Caco-2 (cell line): ENCODE data around the gene HSD3B7. TPM values are rescaled to one million over a fixed set of nuclear protein-coding genes. Genes with fewer than 3 reads are reported as not detected.

ENCODE experiments used
- BruUV-seq: library from RNA; stranded (reverse); fragments of 400-500 nt; replicated peaks from 2 replicates; lab custom pipeline; 2021; lab: Mats Ljungman, UMichigan
- CTCF ChIA-PET: fragments of 300-600 bp; sonication (Branson Sonifier 250); formaldehyde crosslinking; loops from one replicate; lab custom pipeline; 2022; ENCODE audit warnings: antibody characterized with exemption; lab: Charles Lee
- POLR2A ChIA-PET: fragments of 300-600 bp; sonication (Branson Sonifier 250); formaldehyde crosslinking; loops from one replicate; lab custom pipeline; 2022; ENCODE audit warnings: antibody characterized with exemption; lab: Charles Lee
- DNase-seq, 2 experiments: peaks; one replicate each; pipeline versions ENCODE4 v3.0.0 to v3.0.0-alpha.2; 2020 to 2022
- H3K27me3 ChIP-seq: replicated peaks from 2 replicates; pipeline ENCODE4 v1.6.0; 2011; ENCODE audit warnings: low read length; ENCODE audit not compliant: control insufficient read depth, insufficient read depth
- H3K36me3 ChIP-seq: 2 replicates; pipeline ENCODE4 v1.5.1; 2011; ENCODE audit warnings: low read length; ENCODE audit not compliant: control insufficient read depth, insufficient read depth
- H3K4me1 ChIP-seq: fragments of 250-450 bp; sonication (Bioruptor Pico); 2 replicates; pipeline ENCODE4 v1.5.1; 2020; ENCODE audit warnings: mild to moderate bottlenecking
- H3K4me3 ChIP-seq: 2 replicates; pipeline ENCODE4 v1.5.1; 2011; ENCODE audit warnings: low read depth, mild to moderate bottlenecking, control low read depth, low read length
- H3K9me3 ChIP-seq: fragments of 250-450 bp; sonication (Bioruptor Pico); 2 replicates; pipeline ENCODE4 v1.5.1; 2020; ENCODE audit warnings: mild to moderate bottlenecking, moderate library complexity
- H3K27ac Mint-ChIP-seq: one replicate; pipeline ENCODE4 v1.8.0; 2022; ENCODE audit warnings: mixed read lengths; ENCODE audit not compliant: unreplicated experiment
- H3K27me3 Mint-ChIP-seq: one replicate; pipeline ENCODE4 v1.8.0; 2022; ENCODE audit warnings: mixed read lengths; ENCODE audit not compliant: insufficient read depth, unreplicated experiment
- H3K36me3 Mint-ChIP-seq: one replicate; pipeline ENCODE4 v1.8.0; 2022; ENCODE audit warnings: mild to moderate bottlenecking, mixed read lengths; ENCODE audit not compliant: insufficient read depth, unreplicated experiment
- H3K4me1 Mint-ChIP-seq: one replicate; pipeline ENCODE4 v1.8.0; 2022; ENCODE audit warnings: low read depth, mixed read lengths; ENCODE audit not compliant: unreplicated experiment
- H3K4me3 Mint-ChIP-seq: one replicate; pipeline ENCODE4 v1.8.0; 2022; ENCODE audit warnings: mild to moderate bottlenecking, moderate library complexity, mixed read lengths; ENCODE audit not compliant: unreplicated experiment
- H3K9me3 Mint-ChIP-seq: one replicate; pipeline ENCODE4 v1.8.0; 2022; ENCODE audit warnings: mixed read lengths; ENCODE audit not compliant: unreplicated experiment
- CTCF ChIP-seq, 2 experiments: fragments of 200-600 bp in 1 of 2; IDR thresholded peaks; 1 replicate in 1 of 2; 2 replicates in 1 of 2; pipeline versions ENCODE4 v1.5.1 to v1.8.0; 2011 to 2022; ENCODE audit warnings: antibody characterized with exemption in 1 of 2, control low read depth in 1 of 2, inconsistent platforms in 1 of 2, low read depth in 1 of 2, low read length in 1 of 2, mild to moderate bottlenecking in 1 of 2, moderate library complexity in 1 of 2; ENCODE audit not compliant: insufficient read depth in 1 of 2, severe bottlenecking in 1 of 2, unreplicated experiment in 1 of 2
- intact Hi-C: fragments of 100-400 bp; cut with micrococcal nuclease; formaldehyde crosslinking; loops from one replicate; pipeline ENCODE4 v1.10.0; 2022; ENCODE audit not compliant: unreplicated experiment
- total RNA-seq: library from RNA; stranded (reverse); gene quantifications from 2 replicates; pipeline ENCODE4 v1.2.3, GENCODE V29; 2022

The HSD3B7 gene
- total RNA-seq, 1 experiment from 2014 or later = 2.4 TPM

GRCh38 chr16:31023627-31024226 lies 38.7 kb downstream of the HSD3B7 start:
- Mint-ChIP-seq H3K27me3 (no peaks in the 10 kb centered on the region), H3K4me1 (peaks cover 13% of the 10 kb centered on the region), H3K36me3 (no peaks in the 10 kb centered on the region), H3K4me3 (no peak overlapping the region), H3K9me3 (no peaks in the 10 kb centered on the region), H3K27ac (no peak overlapping the region)
- CTCF ChIA-PET = no interaction called here
- Histone ChIP-seq H3K4me3 (no peak overlapping the region), H3K27me3 (no peaks in the 10 kb centered on the region), H3K9me3 (no peaks in the 10 kb centered on the region), H3K4me1 (no peaks in the 10 kb centered on the region), H3K36me3 (no peaks in the 10 kb centered on the region)
- intact Hi-C loops = no loop called here
- DNase-seq = no peak
- no TSS peak for BruUV-seq
- POLR2A ChIA-PET = interaction anchor here (0.6 kb wide), 1 partner anchor 149 kb away, joined by 5 read pairs; no protein-coding TSS in a partner anchor
- no peak for TF ChIP-seq CTCF (IDR thresholded peaks at IDR 0.05; ENCODE audit: insufficient read depth in 1 of 2, low read depth in 1 of 2, low read length in 1 of 2, severe bottlenecking in 1 of 2, unreplicated experiment in 1 of 2)

GRCh38 chr16:31025339-31025738 lies 40.3 kb downstream of the HSD3B7 start:
- H3K9me3 Mint-ChIP-seq = no peaks in the 10 kb centered on the region
- no peak overlapping the region for H3K27ac Mint-ChIP-seq
- DNase-seq = no peak
- no TSS peak for BruUV-seq
- ChIA-PET CTCF (no interaction called here), POLR2A (no interaction called here)
- intact Hi-C loops = no loop called here
- H3K4me3 ChIP-seq = no peak overlapping the region
- H3K4me3 Mint-ChIP-seq = no peak overlapping the region
- H3K36me3 Mint-ChIP-seq = no peaks in the 10 kb centered on the region
- H3K4me1 Mint-ChIP-seq = peaks cover 13% of the 10 kb centered on the region
- H3K9me3 ChIP-seq = no peaks in the 10 kb centered on the region
- no peaks in the 10 kb centered on the region for H3K4me1 ChIP-seq
- H3K27me3 ChIP-seq = no peaks in the 10 kb centered on the region
- no peaks in the 10 kb centered on the region for H3K27me3 Mint-ChIP-seq
- TF ChIP-seq CTCF (IDR thresholded peaks at IDR 0.05; ENCODE audit: insufficient read depth in 1 of 2, low read depth in 1 of 2, low read length in 1 of 2, severe bottlenecking in 1 of 2, unreplicated experiment in 1 of 2) = no peak
- H3K36me3 ChIP-seq = no peaks in the 10 kb centered on the region

- Histone ChIP-seq H3K9me3 (no peaks in the 10 kb centered on the region), H3K4me1 (no peaks in the 10 kb centered on the region), H3K4me3 (no peak overlapping the region), H3K36me3 (no peaks in the 10 kb centered on the region), H3K27me3 (no peaks in the 10 kb centered on the region)
- CTCF ChIA-PET = no interaction called here
- no peak for TF ChIP-seq CTCF (IDR thresholded peaks at IDR 0.05; ENCODE audit: insufficient read depth in 1 of 2, low read depth in 1 of 2, low read length in 1 of 2, severe bottlenecking in 1 of 2, unreplicated experiment in 1 of 2)
- H3K4me1 Mint-ChIP-seq = peaks cover 6% of the 10 kb centered on the region
- H3K9me3 Mint-ChIP-seq = no peaks in the 10 kb centered on the region
- intact Hi-C loops = no loop called here
- POLR2A ChIA-PET = no interaction called here
- peaks cover 15% of the 10 kb centered on the region for H3K36me3 Mint-ChIP-seq
- DNase-seq = no peak
- H3K27ac Mint-ChIP-seq = no peak overlapping the region
- BruUV-seq = no TSS peak
- H3K4me3 Mint-ChIP-seq = no peak overlapping the region
- no peaks in the 10 kb centered on the region for H3K27me3 Mint-ChIP-seq
Measured at GRCh38 chr16:31029272-31029671, 44.3 kb downstream of the HSD3B7 start.
